ENCODE data around the gene PLK3.

The PLK3 gene

DNA sequence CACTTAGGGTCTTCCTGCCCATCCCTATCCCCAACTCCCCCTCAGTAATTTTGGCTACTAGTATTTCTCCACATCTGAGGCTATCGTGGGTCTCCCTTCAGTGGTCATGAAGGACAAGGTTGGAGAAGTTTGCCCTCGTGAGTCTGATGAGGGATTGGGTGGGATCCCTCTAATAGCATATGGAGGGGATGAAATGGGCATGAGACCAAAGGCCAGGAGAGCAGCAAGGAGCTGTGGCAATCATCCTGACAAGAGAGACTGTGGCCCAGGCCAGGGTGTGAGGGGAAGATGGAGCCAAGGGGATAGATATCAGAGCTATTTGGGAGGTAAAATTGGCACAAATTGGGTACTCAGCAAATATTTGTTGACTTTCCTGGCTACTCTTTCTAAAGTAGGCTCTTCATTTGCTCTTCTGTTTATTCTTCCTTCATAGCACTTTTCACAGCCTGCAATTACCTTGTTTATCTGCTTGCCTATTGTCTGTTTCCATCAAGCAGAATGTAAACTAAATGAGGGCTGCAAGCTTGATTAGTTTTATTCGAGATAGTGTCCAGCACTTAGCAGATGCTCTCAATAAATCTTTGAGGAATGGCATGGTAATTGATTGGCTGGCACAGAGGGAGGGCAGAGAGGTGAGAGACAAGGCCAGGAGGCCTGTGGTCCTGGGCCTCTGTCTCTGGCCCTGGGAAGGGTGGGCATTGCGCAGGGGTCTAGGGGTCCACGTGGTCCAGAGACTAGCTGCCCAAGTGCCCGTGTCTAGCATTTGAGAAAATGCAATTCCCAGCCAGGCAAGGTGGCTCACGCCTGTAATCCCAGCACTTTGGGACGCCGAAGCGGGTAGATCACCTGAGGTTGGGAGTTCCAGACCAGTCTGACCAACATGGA lies 1.5 kb upstream of the PLK3 start:
- Histone ChIP-seq H3K4me3 (ENCODE audit: low read depth in 1 of 2, low read length in 2 of 2) (no peak overlapping the region), H3K9ac (ENCODE audit: low read depth, low read length) (peak overlapping the region; percentile 87; the same call in 1 of the 2 replicates), H2AFZ (ENCODE audit: low read depth, low read length) (peak overlapping the region; percentile 57), H3K36me3 (ENCODE audit: insufficient read depth, low read length) (peaks cover 19% of the 10 kb centered on the region), H3K27me3 (ENCODE audit: insufficient read depth, low read length, poor library complexity) (no peaks in the 10 kb centered on the region), H3K4me1 (ENCODE audit: insufficient read depth, low read length) (peaks cover 34% of the 10 kb centered on the region), H3K79me2 (ENCODE audit: insufficient read depth, low read length) (no peaks in the 10 kb centered on the region), H4K20me1 (ENCODE audit: insufficient read depth, low read length) (no peaks in the 10 kb centered on the region), H3K9me3 (ENCODE audit: insufficient read depth, low read length, severe bottlenecking) (no peaks in the 10 kb centered on the region), H3K4me2 (ENCODE audit: insufficient read depth, low read length) (peak overlapping the region; percentile 92; the same call in 1 of the 2 replicates), H3K27ac (ENCODE audit: low read length) (peak overlapping the region; percentile 31; the same call in 1 of the 2 replicates)
- no peak for DNase-seq
- TF ChIP-seq EZH2 (IDR thresholded peaks at IDR 0.05; ENCODE audit: borderline replicate concordance, low read depth, low read length, severe bottlenecking), result no peak
- TF ChIP-seq, protein P1, sequence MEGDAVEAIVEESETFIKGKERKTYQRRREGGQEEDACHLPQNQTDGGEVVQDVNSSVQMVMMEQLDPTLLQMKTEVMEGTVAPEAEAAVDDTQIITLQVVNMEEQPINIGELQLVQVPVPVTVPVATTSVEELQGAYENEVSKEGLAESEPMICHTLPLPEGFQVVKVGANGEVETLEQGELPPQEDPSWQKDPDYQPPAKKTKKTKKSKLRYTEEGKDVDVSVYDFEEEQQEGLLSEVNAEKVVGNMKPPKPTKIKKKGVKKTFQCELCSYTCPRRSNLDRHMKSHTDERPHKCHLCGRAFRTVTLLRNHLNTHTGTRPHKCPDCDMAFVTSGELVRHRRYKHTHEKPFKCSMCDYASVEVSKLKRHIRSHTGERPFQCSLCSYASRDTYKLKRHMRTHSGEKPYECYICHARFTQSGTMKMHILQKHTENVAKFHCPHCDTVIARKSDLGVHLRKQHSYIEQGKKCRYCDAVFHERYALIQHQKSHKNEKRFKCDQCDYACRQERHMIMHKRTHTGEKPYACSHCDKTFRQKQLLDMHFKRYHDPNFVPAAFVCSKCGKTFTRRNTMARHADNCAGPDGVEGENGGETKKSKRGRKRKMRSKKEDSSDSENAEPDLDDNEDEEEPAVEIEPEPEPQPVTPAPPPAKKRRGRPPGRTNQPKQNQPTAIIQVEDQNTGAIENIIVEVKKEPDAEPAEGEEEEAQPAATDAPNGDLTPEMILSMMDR (IDR thresholded peaks at IDR 0.05; ENCODE audit: borderline replicate concordance, extremely low read depth, low read length, poor library complexity, severe bottlenecking), result no peak
- ATAC-seq (ENCODE audit: insufficient read depth, low read depth), result no peak

DNA sequence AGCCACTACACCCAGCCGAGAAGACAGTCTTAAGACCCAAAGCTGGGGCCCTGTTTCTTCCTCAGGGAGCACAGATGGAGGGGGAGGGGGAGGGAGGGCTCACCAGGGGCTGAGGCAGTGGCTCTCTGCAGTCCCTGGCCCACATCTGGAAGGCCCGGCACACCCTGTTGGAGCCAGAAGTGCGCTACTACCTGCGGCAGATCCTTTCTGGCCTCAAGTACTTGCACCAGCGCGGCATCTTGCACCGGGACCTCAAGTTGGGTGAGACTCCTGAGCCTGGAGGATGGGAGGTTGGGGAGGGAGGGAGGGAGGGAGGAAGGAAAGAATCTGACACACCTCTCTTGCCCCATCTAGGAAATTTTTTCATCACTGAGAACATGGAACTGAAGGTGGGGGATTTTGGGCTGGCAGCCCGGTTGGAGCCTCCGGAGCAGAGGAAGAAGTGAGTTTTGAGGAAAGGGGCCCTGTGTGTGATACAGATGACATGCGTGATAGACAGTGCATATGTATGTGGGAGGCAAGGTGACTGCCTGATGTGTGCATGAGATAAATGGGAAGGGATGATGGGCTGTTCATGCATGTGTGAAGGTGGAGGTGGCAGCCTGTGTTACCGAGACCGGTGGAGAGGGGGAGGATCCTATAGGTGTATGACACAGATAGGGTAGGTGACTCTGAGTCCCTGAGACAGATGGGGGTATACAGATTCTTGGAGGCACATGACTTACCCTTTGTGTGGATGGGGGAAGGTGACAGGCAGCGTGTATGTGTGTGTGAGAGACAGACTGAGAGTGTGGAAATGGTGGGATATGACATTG lies 1.5 kb downstream of the PLK3 start:
- peak overlapping the region; percentile 92 for H3K4me2 ChIP-seq (ENCODE audit: insufficient read depth, low read length)
- no peaks in the 10 kb centered on the region for H3K79me2 ChIP-seq (ENCODE audit: insufficient read depth, low read length)
- H3K4me3 ChIP-seq (ENCODE audit: low read depth in 1 of 2, low read length in 2 of 2), result peak overlapping the region in 1 of 2 experiments; percentile 21; a peak in 1 of 4 replicates
- no peak overlapping the region for H3K27ac ChIP-seq (ENCODE audit: low read length)
- H3K9ac ChIP-seq (ENCODE audit: low read depth, low read length), result no peak overlapping the region; the same call in 1 of the 2 replicates
- no peaks in the 10 kb centered on the region for H4K20me1 ChIP-seq (ENCODE audit: insufficient read depth, low read length)
- H2AFZ ChIP-seq (ENCODE audit: low read depth, low read length), result no peak overlapping the region
- peaks cover 41% of the 10 kb centered on the region for H3K36me3 ChIP-seq (ENCODE audit: insufficient read depth, low read length)
- ATAC-seq (ENCODE audit: insufficient read depth, low read depth), result no peak
- no peaks in the 10 kb centered on the region for H3K27me3 ChIP-seq (ENCODE audit: insufficient read depth, low read length, poor library complexity)
- TF ChIP-seq EZH2 (IDR thresholded peaks at IDR 0.05; ENCODE audit: borderline replicate concordance, low read depth, low read length, severe bottlenecking), result no peak
- TF ChIP-seq, protein P1 (IDR thresholded peaks at IDR 0.05; ENCODE audit: borderline replicate concordance, extremely low read depth, low read length, poor library complexity, severe bottlenecking), result no peak
- DNase-seq, result no peak
- H3K9me3 ChIP-seq (ENCODE audit: insufficient read depth, low read length, severe bottlenecking), result no peaks in the 10 kb centered on the region
- peaks cover 34% of the 10 kb centered on the region for H3K4me1 ChIP-seq (ENCODE audit: insufficient read depth, low read length)

DNA sequence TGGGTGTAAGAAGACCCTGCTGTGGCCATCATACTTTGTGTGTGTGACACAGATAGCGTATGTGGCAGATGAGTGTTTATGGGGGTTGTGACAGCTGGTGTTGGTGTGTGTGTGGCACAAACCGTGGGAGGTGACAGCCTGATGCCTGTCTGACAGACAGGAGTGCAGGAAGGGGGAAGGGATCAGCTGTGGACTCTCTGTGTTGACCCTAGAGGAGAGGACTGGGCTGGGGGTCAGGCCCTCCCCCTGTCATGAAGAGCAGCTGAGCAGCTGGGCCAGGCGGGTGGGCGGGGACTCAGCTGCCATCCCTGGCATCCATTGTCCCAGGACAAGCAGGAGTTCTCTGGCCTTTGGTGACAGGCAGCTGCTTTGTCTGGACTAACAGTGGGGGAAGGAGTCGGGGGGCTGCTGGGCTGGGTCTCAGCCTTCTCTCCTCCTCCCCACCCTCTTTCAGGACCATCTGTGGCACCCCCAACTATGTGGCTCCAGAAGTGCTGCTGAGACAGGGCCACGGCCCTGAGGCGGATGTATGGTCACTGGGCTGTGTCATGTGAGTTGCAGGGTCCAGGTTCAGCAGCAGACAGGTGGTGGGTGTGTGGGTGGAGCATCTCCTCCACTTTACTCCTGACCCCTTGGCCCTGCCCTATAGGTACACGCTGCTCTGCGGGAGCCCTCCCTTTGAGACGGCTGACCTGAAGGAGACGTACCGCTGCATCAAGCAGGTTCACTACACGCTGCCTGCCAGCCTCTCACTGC lies 2.3 kb downstream of the PLK3 start:
- ATAC-seq (ENCODE audit: insufficient read depth, low read depth) (no peak), DNase-seq (no peak)
- Histone ChIP-seq H3K4me2 (ENCODE audit: insufficient read depth, low read length) (peak overlapping the region; percentile 92; the same call in 1 of the 2 replicates), H2AFZ (ENCODE audit: low read depth, low read length) (no peak overlapping the region), H3K36me3 (ENCODE audit: insufficient read depth, low read length) (peaks cover 41% of the 10 kb centered on the region), H3K4me1 (ENCODE audit: insufficient read depth, low read length) (peaks cover 34% of the 10 kb centered on the region), H3K27me3 (ENCODE audit: insufficient read depth, low read length, poor library complexity) (no peaks in the 10 kb centered on the region), H3K4me3 (ENCODE audit: low read depth in 1 of 2, low read length in 2 of 2) (no peak overlapping the region), H3K27ac (ENCODE audit: low read length) (no peak overlapping the region), H3K9ac (ENCODE audit: low read depth, low read length) (no peak overlapping the region), H3K79me2 (ENCODE audit: insufficient read depth, low read length) (no peaks in the 10 kb centered on the region), H4K20me1 (ENCODE audit: insufficient read depth, low read length) (no peaks in the 10 kb centered on the region), H3K9me3 (ENCODE audit: insufficient read depth, low read length, severe bottlenecking) (no peaks in the 10 kb centered on the region)
- TF ChIP-seq, protein P1 (IDR thresholded peaks at IDR 0.05; ENCODE audit: borderline replicate concordance, extremely low read depth, low read length, poor library complexity, severe bottlenecking), result no peak
- TF ChIP-seq EZH2 (IDR thresholded peaks at IDR 0.05; ENCODE audit: borderline replicate concordance, low read depth, low read length, severe bottlenecking), result no peak
